SK-N-SH treated with all-trans-retinoic acid at 6 μM for 48 hours (cell line): ENCODE data around the gene RNF213.

Experiments used
- ARNTL ChIP-seq: fragments of 450-650 bp; formaldehyde crosslinking; IDR thresholded peaks from 2 replicates; pipeline ENCODE4 v1.5.0; 2020; ENCODE audit warnings: low read depth, mild to moderate bottlenecking, moderate library complexity, borderline replicate concordance
- CREB5 ChIP-seq: fragments of 250-450 bp; sonication (Bioruptor Pico); IDR thresholded peaks from 2 replicates; pipeline ENCODE4 v1.5.1; 2020; ENCODE audit warnings: low read depth, mild to moderate bottlenecking, moderate library complexity
- ESRRG ChIP-seq: fragments of 250-450 bp; sonication (Bioruptor Pico); IDR thresholded peaks from 2 replicates; pipeline ENCODE4 v1.6.1; 2021; ENCODE audit warnings: mild to moderate bottlenecking
- OSR1 ChIP-seq: fragments of 250-450 bp; sonication (Bioruptor Pico); IDR thresholded peaks from 2 replicates; pipeline ENCODE4 v1.8.0; 2022; ENCODE audit warnings: moderate library complexity, mild to moderate bottlenecking, inconsistent platforms
- PATZ1 ChIP-seq: fragments of 250-450 bp; sonication (Bioruptor Pico); IDR thresholded peaks from 2 replicates; pipeline ENCODE4 v1.8.0; 2020; ENCODE audit warnings: mild to moderate bottlenecking, moderate library complexity, borderline replicate concordance
- POU6F1 ChIP-seq: fragments of 250-450 bp; sonication (Bioruptor Pico); IDR thresholded peaks from 2 replicates; pipeline ENCODE4 v1.8.0; 2021; ENCODE audit warnings: low read depth, mild to moderate bottlenecking, moderate library complexity, borderline replicate concordance
- PPARA ChIP-seq: fragments of 250-450 bp; sonication (Bioruptor Pico); IDR thresholded peaks from 2 replicates; pipeline ENCODE4 v1.5.0; 2020; ENCODE audit warnings: mild to moderate bottlenecking, borderline replicate concordance
- SNAI2 ChIP-seq: fragments of 250-450 bp; sonication (Bioruptor Pico); IDR thresholded peaks from 2 replicates; pipeline ENCODE4 v1.5.0; 2020; ENCODE audit warnings: mild to moderate bottlenecking, moderate library complexity
- TCF4 ChIP-seq: fragments of 250-450 bp; sonication (Bioruptor Pico); IDR thresholded peaks from 2 replicates; pipeline ENCODE4 v1.8.0; 2021; ENCODE audit warnings: mild to moderate bottlenecking, moderate library complexity, borderline replicate concordance
- ZFP3 ChIP-seq: fragments of 250-450 bp; sonication (Bioruptor Pico); IDR thresholded peaks from 2 replicates; pipeline ENCODE4 v1.5.0; 2020; ENCODE audit warnings: mild to moderate bottlenecking, moderate library complexity
- ZFP30 ChIP-seq: fragments of 450-650 bp; formaldehyde crosslinking; IDR thresholded peaks from 2 replicates; pipeline ENCODE4 v1.5.0; 2022; ENCODE audit warnings: mild to moderate bottlenecking, moderate library complexity
- ZNF565 ChIP-seq: fragments of 450-650 bp; formaldehyde crosslinking; conservative IDR thresholded peaks from 2 replicates; pipeline ENCODE4 v1.5.0; 2020; ENCODE audit warnings: low read depth, mild to moderate bottlenecking, moderate library complexity
- ZNF70 ChIP-seq: fragments of 450-650 bp; formaldehyde crosslinking; IDR thresholded peaks from 2 replicates; pipeline ENCODE4 v1.5.0; 2020; ENCODE audit warnings: mild to moderate bottlenecking, moderate library complexity

GRCh38 chr17:80424878-80425765, 164.5 kb downstream of the RNF213 start:
- TF ChIP-seq ESRRG (no peak), OSR1 (CRISPR knock-in tag) (no peak), PPARA (no peak), POU6F1 (CRISPR knock-in tag) (no peak), SNAI2 (no peak), CREB5 (no peak), PATZ1 (CRISPR knock-in tag) (no peak), ZNF70 (no peak), ZNF565 (CRISPR knock-in tag) (no peak), TCF4 (CRISPR knock-in tag) (no peak), ZFP3 (CRISPR knock-in tag) (no peak), ARNTL (no peak), ZFP30 (no peak)
